ENCODE results near the gene EMP2. TPM values are rescaled to one million over a fixed set of nuclear protein-coding genes. Genes with fewer than 3 reads are reported as not detected.

Gene EMP2
- total RNA-seq, 4 donors from 2014 or later: 20.8 to 31.4 (median 27.5) TPM

DNA sequence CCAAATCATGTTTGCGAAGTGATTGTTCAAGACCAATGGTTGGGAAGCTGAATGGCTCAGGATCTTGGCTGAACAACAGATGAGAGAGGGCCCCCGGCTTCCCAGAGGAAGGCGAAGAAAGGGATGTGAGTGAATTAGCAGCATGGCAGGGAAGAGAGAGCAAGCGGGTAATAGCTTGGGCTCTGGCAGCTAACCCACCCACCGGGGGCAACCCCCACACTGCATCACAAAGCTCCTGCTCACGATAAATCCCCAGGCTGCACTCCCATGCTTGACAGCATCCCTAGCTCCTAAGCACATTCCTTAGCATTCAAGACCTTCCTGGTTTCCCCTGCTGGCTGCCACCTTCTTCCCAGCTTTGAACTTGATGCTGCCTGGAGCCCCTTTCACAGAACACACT lies 26.2 kb upstream of the EMP2 start:
- H3K4me1 ChIP-seq: peaks cover 0 to 6% (median 0%) of the 10 kb centered on the region in 4 donors
- no peak for TF ChIP-seq POLR2A (IDR thresholded peaks at IDR 0.05)
- TF ChIP-seq CTCF (IDR thresholded peaks at IDR 0.05): no peak
- H3K9me3 ChIP-seq: no peaks in the 10 kb centered on the region
- no peak overlapping the region for H3K27ac ChIP-seq
- no peaks in the 10 kb centered on the region for H3K27me3 ChIP-seq
- H3K36me3 ChIP-seq: no peaks in the 10 kb centered on the region
- DNase-seq: no peak
- no peak overlapping the region for H3K4me3 ChIP-seq

DNA sequence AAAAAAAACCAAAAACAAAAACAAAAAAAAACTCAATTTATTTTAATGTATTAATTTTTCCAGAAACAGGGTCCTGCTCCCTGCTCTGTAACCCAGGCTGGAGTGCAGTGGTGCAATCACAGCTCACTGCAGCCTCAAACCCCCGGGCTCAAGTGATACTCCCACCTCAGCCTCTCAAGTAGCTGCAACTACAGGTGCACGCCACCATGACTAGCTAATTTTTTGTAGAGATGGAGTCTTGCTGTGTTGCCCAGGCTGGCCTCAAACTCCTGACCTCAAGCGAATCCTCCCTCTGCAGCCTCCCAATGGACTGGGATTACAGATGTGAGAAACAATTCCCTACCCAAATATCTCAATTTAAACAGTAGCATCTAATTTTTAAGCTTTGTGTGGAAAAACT lies 25.2 kb upstream of the EMP2 start:
- Histone ChIP-seq H3K36me3 (no peaks in the 10 kb centered on the region), H3K27ac (no peak overlapping the region), H3K9me3 (no peaks in the 10 kb centered on the region), H3K27me3 (no peaks in the 10 kb centered on the region), H3K4me3 (no peak overlapping the region), H3K4me1 (peaks cover 0 to 11% (median 0%) of the 10 kb centered on the region in 4 donors)
- DNase-seq: no peak
- TF ChIP-seq CTCF (IDR thresholded peaks at IDR 0.05): no peak
- no peak for TF ChIP-seq POLR2A (IDR thresholded peaks at IDR 0.05)

- TF ChIP-seq CTCF (IDR thresholded peaks at IDR 0.05): no peak
- no peaks in the 10 kb centered on the region for H3K27me3 ChIP-seq
- no peak overlapping the region for H3K4me3 ChIP-seq
- DNase-seq: peak in 2 of 3 donors; percentile 68 to 81
- peaks cover 0 to 26% (median 2%) of the 10 kb centered on the region in 4 donors for H3K4me1 ChIP-seq
- no peaks in the 10 kb centered on the region for H3K9me3 ChIP-seq
- no peaks in the 10 kb centered on the region for H3K36me3 ChIP-seq
- peak overlapping the region in 2 of 4 donors; percentile 20 to 43 for H3K27ac ChIP-seq
Observed at GRCh38 chr16:10601444-10602408, 21.3 kb upstream of the EMP2 start.

GRCh38 chr16:10600782-10601443 lies 20.5 kb upstream of the EMP2 start:
- Histone ChIP-seq H3K9me3 (no peaks in the 10 kb centered on the region), H3K4me1 (peaks cover 0 to 26% (median 2%) of the 10 kb centered on the region in 4 donors), H3K27ac (peak overlapping the region in 2 of 4 donors; percentile 20 to 43), H3K36me3 (no peaks in the 10 kb centered on the region), H3K27me3 (no peaks in the 10 kb centered on the region), H3K4me3 (no peak overlapping the region)
- TF ChIP-seq CTCF (IDR thresholded peaks at IDR 0.05) (no peak), POLR2A (IDR thresholded peaks at IDR 0.05) (no peak)
- no peak for DNase-seq

DNA sequence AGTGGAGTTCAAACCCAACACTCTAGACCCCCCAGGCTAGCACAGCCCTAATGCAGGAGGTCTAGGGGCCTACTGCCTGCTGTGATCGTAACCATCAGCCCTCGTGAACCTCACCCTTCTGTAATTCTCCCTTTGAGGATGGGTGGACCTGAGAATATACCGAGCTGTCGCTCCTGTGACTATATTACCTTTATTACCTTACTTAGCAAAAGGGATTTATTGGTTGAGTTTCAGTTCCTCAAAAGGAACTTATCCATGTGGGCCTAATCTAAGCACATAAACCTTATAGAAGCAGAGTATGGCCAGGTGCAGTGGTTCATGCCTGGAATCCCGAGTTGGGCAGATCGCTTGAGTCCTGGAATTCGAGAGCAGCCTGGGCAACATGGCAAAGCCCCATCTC lies 19.2 kb upstream of the EMP2 start:
- no peaks in the 10 kb centered on the region for H3K27me3 ChIP-seq
- H3K36me3 ChIP-seq: no peaks in the 10 kb centered on the region
- H3K9me3 ChIP-seq: no peaks in the 10 kb centered on the region
- H3K4me1 ChIP-seq: peaks cover 0 to 26% (median 2%) of the 10 kb centered on the region in 4 donors
- H3K27ac ChIP-seq: peak overlapping the region in 1 of 4 donors; percentile 67
- no peak for TF ChIP-seq POLR2A (IDR thresholded peaks at IDR 0.05)
- no peak for TF ChIP-seq CTCF (IDR thresholded peaks at IDR 0.05)
- no peak overlapping the region for H3K4me3 ChIP-seq
- DNase-seq: no peak
